Measurements from ENCODE around the gene CAMKMT.

CAMKMT gene

DNA sequence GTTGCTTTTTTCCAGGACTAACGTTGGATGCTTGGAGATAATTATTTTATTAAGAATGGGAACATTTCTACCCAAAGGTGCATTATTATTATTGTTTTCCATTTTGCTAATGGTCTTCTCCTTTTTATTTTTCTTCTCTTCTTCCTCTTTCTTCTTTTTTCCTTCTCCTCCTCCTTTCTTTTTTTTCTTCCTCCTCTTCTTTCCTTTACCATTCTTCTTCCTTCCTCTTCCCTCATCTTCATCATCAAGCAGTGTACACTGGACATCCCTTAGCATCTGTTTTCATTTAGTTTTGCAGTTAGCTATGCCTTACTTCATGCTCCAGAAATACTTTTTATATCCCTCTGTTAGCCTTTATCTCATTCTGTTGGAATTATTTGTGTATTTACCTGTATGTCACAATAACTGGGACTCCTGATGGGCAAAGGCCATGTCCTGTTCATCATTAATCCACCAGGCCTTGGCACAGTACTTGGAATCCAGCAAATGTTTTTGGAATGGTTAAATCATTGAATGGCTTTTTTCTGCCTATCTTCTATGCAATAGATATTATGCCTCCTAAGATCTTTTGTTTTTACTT, 162.7 kb downstream of the CAMKMT start:
- H3K4me3 ChIP-seq (ENCODE audit: low read depth, low read length): no peak overlapping the region
- TF ChIP-seq, protein P1, sequence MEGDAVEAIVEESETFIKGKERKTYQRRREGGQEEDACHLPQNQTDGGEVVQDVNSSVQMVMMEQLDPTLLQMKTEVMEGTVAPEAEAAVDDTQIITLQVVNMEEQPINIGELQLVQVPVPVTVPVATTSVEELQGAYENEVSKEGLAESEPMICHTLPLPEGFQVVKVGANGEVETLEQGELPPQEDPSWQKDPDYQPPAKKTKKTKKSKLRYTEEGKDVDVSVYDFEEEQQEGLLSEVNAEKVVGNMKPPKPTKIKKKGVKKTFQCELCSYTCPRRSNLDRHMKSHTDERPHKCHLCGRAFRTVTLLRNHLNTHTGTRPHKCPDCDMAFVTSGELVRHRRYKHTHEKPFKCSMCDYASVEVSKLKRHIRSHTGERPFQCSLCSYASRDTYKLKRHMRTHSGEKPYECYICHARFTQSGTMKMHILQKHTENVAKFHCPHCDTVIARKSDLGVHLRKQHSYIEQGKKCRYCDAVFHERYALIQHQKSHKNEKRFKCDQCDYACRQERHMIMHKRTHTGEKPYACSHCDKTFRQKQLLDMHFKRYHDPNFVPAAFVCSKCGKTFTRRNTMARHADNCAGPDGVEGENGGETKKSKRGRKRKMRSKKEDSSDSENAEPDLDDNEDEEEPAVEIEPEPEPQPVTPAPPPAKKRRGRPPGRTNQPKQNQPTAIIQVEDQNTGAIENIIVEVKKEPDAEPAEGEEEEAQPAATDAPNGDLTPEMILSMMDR (IDR thresholded peaks at IDR 0.05; ENCODE audit: low read depth, low read length): no peak

DNA sequence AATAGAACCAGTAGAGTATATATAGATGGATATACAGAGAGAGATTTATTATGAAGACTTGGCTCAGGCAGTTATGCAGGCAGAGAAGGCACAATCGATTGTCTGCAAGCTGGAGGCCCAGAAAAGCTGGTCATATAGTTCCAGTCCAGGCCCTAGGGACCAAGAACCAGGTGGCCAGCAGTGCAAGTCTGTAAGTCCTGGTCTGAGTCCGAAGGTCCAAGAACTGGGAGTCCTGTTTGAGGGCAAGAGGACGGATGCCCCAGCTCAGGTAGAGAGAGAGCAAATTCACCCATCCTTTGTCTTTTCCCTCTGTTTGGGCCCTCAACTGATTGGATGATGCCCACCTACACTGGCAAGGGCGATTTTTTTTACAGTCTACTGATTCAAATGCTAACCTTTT, 164.6 kb downstream of the CAMKMT start:
- TF ChIP-seq, protein P1 (IDR thresholded peaks at IDR 0.05; ENCODE audit: low read depth, low read length): no peak

DNA sequence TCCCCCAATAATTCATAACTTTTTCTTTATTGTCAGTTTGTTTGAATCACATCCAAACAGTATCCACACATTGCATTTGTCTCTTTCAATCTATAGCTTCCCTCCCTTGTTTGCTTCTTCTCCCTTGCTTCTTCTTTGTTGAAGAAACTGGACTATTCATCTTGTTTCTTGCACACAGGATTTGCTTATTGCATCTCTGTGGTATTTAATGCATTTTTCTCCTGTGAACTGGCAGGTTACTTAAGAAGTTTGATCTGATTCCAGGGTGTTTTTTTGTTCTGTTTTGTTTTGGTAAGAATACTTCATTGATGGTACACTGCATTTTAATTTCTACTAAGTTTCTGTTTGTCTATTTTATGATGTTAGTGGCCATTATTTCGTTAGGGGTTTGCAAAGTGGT, 166.8 kb downstream of the CAMKMT start:
- no peak overlapping the region for H3K4me3 ChIP-seq (ENCODE audit: low read depth, low read length)
- TF ChIP-seq, protein P1 (IDR thresholded peaks at IDR 0.05; ENCODE audit: low read depth, low read length): no peak

More for the DNA sequence above, 164.6 kb downstream of the CAMKMT start:
- no peak overlapping the region for H3K4me3 ChIP-seq (ENCODE audit: low read depth, low read length)

DNA sequence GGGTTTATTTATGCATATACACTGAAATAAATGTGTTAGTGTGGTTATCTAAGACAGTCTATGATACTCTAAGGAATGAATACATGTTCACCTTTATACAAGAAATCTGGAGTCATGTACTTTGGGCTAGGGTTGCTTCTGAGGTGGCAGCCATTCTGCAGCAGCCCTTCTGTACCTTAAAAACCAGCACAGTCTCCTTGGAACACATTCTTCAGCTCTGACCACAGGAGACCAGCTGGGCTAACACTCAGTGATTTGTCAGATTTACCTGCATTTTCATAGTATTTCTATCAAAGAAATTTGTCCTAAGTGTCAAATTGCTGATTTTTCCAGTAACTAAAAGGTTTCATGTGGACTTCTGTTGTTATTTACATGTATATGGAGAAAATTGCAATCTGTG, 167.7 kb downstream of the CAMKMT start:
- no peak overlapping the region for H3K4me3 ChIP-seq (ENCODE audit: low read depth, low read length)

DNA sequence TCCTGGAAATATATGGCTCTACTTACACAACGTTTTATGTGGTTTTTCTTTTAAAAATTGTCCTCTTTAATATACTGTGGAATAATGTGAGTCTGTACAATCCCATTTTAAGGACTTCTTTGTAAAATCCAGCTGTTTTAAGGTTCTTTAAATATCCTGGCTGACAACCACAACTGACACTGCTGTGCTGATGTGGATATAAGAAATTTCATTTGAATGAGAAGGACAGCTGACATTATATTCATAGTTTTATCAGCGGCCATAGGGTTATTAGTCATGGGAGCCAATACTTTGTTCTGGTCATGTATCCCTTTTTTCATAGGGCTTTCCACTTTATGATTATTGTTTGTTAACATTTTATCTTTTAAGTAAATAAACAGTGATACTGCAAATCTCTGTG, 169.5 kb downstream of the CAMKMT start:
- TF ChIP-seq, protein P1 (IDR thresholded peaks at IDR 0.05; ENCODE audit: low read depth, low read length): no peak
- H3K4me3 ChIP-seq (ENCODE audit: low read depth, low read length): no peak overlapping the region

More for the DNA sequence above, 167.7 kb downstream of the CAMKMT start:
- TF ChIP-seq, protein P1 (IDR thresholded peaks at IDR 0.05; ENCODE audit: low read depth, low read length): no peak

DNA sequence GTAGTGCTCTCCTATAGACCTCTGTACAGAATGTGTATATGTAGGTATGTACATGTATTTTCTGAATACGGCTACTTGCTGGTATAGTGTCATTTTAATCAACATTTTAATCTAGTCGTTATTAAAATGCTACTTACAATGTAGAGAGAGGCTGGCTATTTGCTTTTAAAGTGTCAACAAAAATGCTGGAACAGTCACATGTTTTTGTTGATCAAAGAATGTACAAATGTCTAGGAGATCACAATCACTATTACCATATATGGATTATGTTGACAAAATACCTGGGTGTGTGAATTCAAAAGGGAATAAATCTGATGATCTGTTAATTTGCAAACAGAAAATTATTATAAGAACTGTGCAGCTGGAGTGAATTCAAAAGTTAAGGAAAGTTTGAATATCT, 170.3 kb downstream of the CAMKMT start:
- no peak overlapping the region for H3K4me3 ChIP-seq (ENCODE audit: low read depth, low read length)
- TF ChIP-seq, protein P1 (IDR thresholded peaks at IDR 0.05; ENCODE audit: low read depth, low read length): no peak

DNA sequence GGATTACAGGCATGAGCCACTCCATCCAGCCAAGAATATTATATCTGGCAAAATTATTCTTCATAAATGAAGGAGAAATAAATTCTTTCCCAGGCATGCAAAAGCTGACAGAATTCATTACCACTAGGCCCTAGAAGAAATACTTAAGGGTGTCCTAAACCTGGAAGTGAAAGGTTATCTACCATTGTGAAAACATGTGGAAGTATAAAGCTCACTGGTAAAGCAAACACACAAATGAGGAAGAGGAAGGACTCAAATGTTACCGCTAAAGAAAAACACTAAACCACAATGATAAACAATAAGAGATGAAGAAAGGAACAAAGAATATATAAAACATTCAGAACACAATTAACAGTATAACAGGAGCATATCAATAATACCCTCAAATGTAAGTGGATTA, 171.8 kb downstream of the CAMKMT start:
- TF ChIP-seq, protein P1 (IDR thresholded peaks at IDR 0.05; ENCODE audit: low read depth, low read length): no peak

More for the DNA sequence above, 171.8 kb downstream of the CAMKMT start:
- H3K4me3 ChIP-seq (ENCODE audit: low read depth, low read length): no peak overlapping the region
